ENCODE data around the gene ACKR3.

Gene ACKR3

GRCh38 chr2:236569573-236569973 is at the start of gene ACKR3:
TSS of gene ACKR3 (plus strand) at chr2:236569825. CDS start at chr2:236580466, 10,641 bp downstream.
- DNase-seq, result peak; percentile 70 to 73

GRCh38 chr2:236521556-236521955 is 48.1 kb upstream of the ACKR3 start:
- DNase-seq, result no peak

GRCh38 chr2:236523249-236523648 is 46.4 kb upstream of the ACKR3 start:
- no peak for DNase-seq

- no peak for DNase-seq
These were observed 44.1 kb upstream of the ACKR3 start for GRCh38 chr2:236525411-236525997.

- DNase-seq, result no peak
These were observed 43.0 kb upstream of the ACKR3 start for GRCh38 chr2:236526455-236527158.

GRCh38 chr2:236527159-236527630 is 42.4 kb upstream of the ACKR3 start:
- no peak for DNase-seq

- no peak for DNase-seq
These were observed 40.0 kb upstream of the ACKR3 start for GRCh38 chr2:236529606-236530005.

- DNase-seq, result no peak
These were observed 39.1 kb upstream of the ACKR3 start for GRCh38 chr2:236530512-236530911.

GRCh38 chr2:236531195-236531594 is 38.4 kb upstream of the ACKR3 start:
- no peak for DNase-seq

GRCh38 chr2:236531996-236532395 is 37.6 kb upstream of the ACKR3 start:
- no peak for DNase-seq

GRCh38 chr2:236533343-236533742 is 36.3 kb upstream of the ACKR3 start:
- no peak for DNase-seq

GRCh38 chr2:236535024-236535423 is 34.6 kb upstream of the ACKR3 start:
- DNase-seq, result no peak

- peak; percentile 9 to 31 for DNase-seq
These were observed 32.8 kb upstream of the ACKR3 start for GRCh38 chr2:236536727-236537398.

- no peak for DNase-seq
These were observed 31.4 kb upstream of the ACKR3 start for GRCh38 chr2:236538242-236538641.

- no peak for DNase-seq
These were observed 28.5 kb upstream of the ACKR3 start for GRCh38 chr2:236541008-236541562.

- no peak for DNase-seq
These were observed 25.3 kb upstream of the ACKR3 start for GRCh38 chr2:236544362-236544761.

- no peak for DNase-seq
These were observed 24.4 kb upstream of the ACKR3 start for GRCh38 chr2:236545248-236545658.

- DNase-seq, result peak; percentile 42 to 53
These were observed 23.7 kb upstream of the ACKR3 start for GRCh38 chr2:236545814-236546480.

- DNase-seq, result peak; percentile 72 to 79
These were observed 23.0 kb upstream of the ACKR3 start for GRCh38 chr2:236546561-236547002.

GRCh38 chr2:236547725-236548124 is 21.9 kb upstream of the ACKR3 start:
- no peak for DNase-seq

GRCh38 chr2:236548179-236548921 is 21.3 kb upstream of the ACKR3 start:
- no peak for DNase-seq

GRCh38 chr2:236549165-236549564 is 20.5 kb upstream of the ACKR3 start:
- DNase-seq, result no peak
